Natural killer cell (primary cell): ENCODE data around the gene DNAH10. TPM values are rescaled to one million over a fixed set of nuclear protein-coding genes. Genes with fewer than 3 reads are reported as not detected.
A peak's percentile ranks its signal among the peaks of the same experiment; 100 is the strongest.

Source experiments
- ATAC-seq, 3 donors: fragments of 150-1000 bp in 2 of 3; fragments of 200-7000 bp in 1 of 3; cut with Tn5 transposase; 1 replicate in 1 of 3; 2 replicates in 2 of 3; pipeline ENCODE4 v1.10.0; 2021; ENCODE audit warnings: mild to moderate bottlenecking in 2 of 3, moderate library complexity in 2 of 3
- DNase-seq, 2 donors: peaks; one replicate each; pipeline versions ENCODE4 v3.0.0 to v3.0.0-alpha.2; 2013 to 2021; ENCODE audit warnings: mixed read lengths in 1 of 2
- H3K27ac ChIP-seq: one replicate; pipeline ENCODE4 v1.5.1; 2013; ENCODE audit warnings: mild to moderate bottlenecking, low read length
- H3K27me3 ChIP-seq: one replicate; pipeline ENCODE4 v1.6.1; 2013; ENCODE audit warnings: low read length; ENCODE audit not compliant: control insufficient read depth, insufficient read depth
- H3K36me3 ChIP-seq: one replicate; pipeline ENCODE4 v1.6.1; 2013; ENCODE audit warnings: low read length; ENCODE audit not compliant: control insufficient read depth, insufficient read depth
- H3K4me1 ChIP-seq: one replicate; pipeline ENCODE4 v1.6.1; 2013; ENCODE audit warnings: low read length; ENCODE audit not compliant: control insufficient read depth, insufficient read depth
- H3K4me3 ChIP-seq: one replicate; pipeline ENCODE4 v1.5.1; 2013; ENCODE audit warnings: low read length
- H3K9me3 ChIP-seq: one replicate; pipeline ENCODE4 v1.6.1; 2013; ENCODE audit warnings: low read length; ENCODE audit not compliant: control insufficient read depth, insufficient read depth
- H3K27ac Mint-ChIP-seq, 2 donors: one replicate each; pipeline ENCODE4 v1.8.0; 2022; ENCODE audit warnings: mild to moderate bottlenecking in 2 of 2, mixed read lengths in 2 of 2, moderate library complexity in 1 of 2
- H3K27me3 Mint-ChIP-seq, 2 donors: one replicate each; pipeline ENCODE4 v1.8.0; 2022; ENCODE audit warnings: low read depth in 2 of 2, mixed read lengths in 2 of 2
- H3K36me3 Mint-ChIP-seq: one replicate; pipeline ENCODE4 v1.8.0; 2022; ENCODE audit warnings: mixed read lengths
- H3K4me1 Mint-ChIP-seq, 2 donors: one replicate each; pipeline ENCODE4 v1.8.0; 2022; ENCODE audit warnings: mixed read lengths in 2 of 2
- H3K4me3 Mint-ChIP-seq: one replicate; pipeline ENCODE4 v1.8.0; 2022; ENCODE audit warnings: mild to moderate bottlenecking, moderate library complexity, mixed read lengths
- H3K9me3 Mint-ChIP-seq, 2 donors: one replicate each; pipeline ENCODE4 v1.8.0; 2022; ENCODE audit warnings: mixed read lengths in 2 of 2
- CTCF ChIP-seq: fragments of 200-600 bp; IDR thresholded peaks from one replicate; pipeline ENCODE4 v1.8.0; 2022; ENCODE audit warnings: antibody characterized with exemption
- WGBS: methylation state at CpG from one replicate; pipeline ENCODE4 v1.1.7; 2013; ENCODE audit warnings: missing lambda C conversion rate; ENCODE audit not compliant: insufficient coverage; 5-methylcytosine and 5-hydroxymethylcytosine counted together
- intact Hi-C: fragments of 100-400 bp; cut with micrococcal nuclease; formaldehyde crosslinking; loops from one replicate; pipeline ENCODE4 v1.14.2; 2022
- total RNA-seq, 4 donors: library from RNA; stranded (reverse); fragments of 120-200 nt in 1 of 4; gene quantifications; one replicate each; pipeline versions ENCODE4 v1.2.3 to v1.2.4, GENCODE V29; 2013 to 2022

The DNAH10 gene
- total RNA-seq, 3 donors from 2014 or later (not counting 1 experiment from before 2014, with no cell fraction given) = 0.43 to 1.7 (median 0.94) TPM

- no peak overlapping the region for H3K27ac Mint-ChIP-seq
Measured at GRCh38 chr12:123732251-123732650, 29.9 kb upstream of the DNAH10 start.

GRCh38 chr12:123733229-123733628 is 28.9 kb upstream of the DNAH10 start:
- intact Hi-C loops = no loop called here
- Mint-ChIP-seq H3K4me3 (no peak overlapping the region), H3K36me3 (peaks cover 54% of the 10 kb centered on the region), H3K4me1 (no peaks in the 10 kb centered on the region), H3K27me3 (no peaks in the 10 kb centered on the region), H3K27ac (no peak overlapping the region), H3K9me3 (no peaks in the 10 kb centered on the region)
- no peak for ATAC-seq
- Histone ChIP-seq H3K27me3 (no peaks in the 10 kb centered on the region), H3K4me3 (no peak overlapping the region), H3K36me3 (peaks cover 66% of the 10 kb centered on the region), H3K9me3 (no peaks in the 10 kb centered on the region), H3K4me1 (no peaks in the 10 kb centered on the region), H3K27ac (no peak overlapping the region)
- 91% methylated on average over 9 of the region's 10 CpGs for WGBS
- DNase-seq = no peak
- TF ChIP-seq CTCF = no peak

More at GRCh38 chr12:123732251-123732650, 29.9 kb upstream of the DNAH10 start:
- ATAC-seq = no peak
- no peaks in the 10 kb centered on the region for H3K4me1 Mint-ChIP-seq
- 92% methylated on average over 12 of the region's 12 CpGs for WGBS
- intact Hi-C loops = no loop called here
- H3K27me3 Mint-ChIP-seq = no peaks in the 10 kb centered on the region
- Histone ChIP-seq H3K4me1 (no peaks in the 10 kb centered on the region), H3K27ac (no peak overlapping the region), H3K36me3 (peaks cover 68% of the 10 kb centered on the region), H3K9me3 (no peaks in the 10 kb centered on the region), H3K4me3 (no peak overlapping the region), H3K27me3 (no peaks in the 10 kb centered on the region)
- no peak for TF ChIP-seq CTCF
- H3K36me3 Mint-ChIP-seq = peaks cover 55% of the 10 kb centered on the region
- H3K9me3 Mint-ChIP-seq = no peaks in the 10 kb centered on the region
- H3K4me3 Mint-ChIP-seq = no peak overlapping the region
- DNase-seq = no peak

GRCh38 chr12:123734268-123734667 is 27.8 kb upstream of the DNAH10 start:
- intact Hi-C loops = no loop called here
- TF ChIP-seq CTCF = no peak
- H3K4me1 Mint-ChIP-seq = no peaks in the 10 kb centered on the region
- WGBS = 77% methylated on average over 5 of the region's 5 CpGs
- no peaks in the 10 kb centered on the region for H3K4me1 ChIP-seq
- no peaks in the 10 kb centered on the region for H3K27me3 Mint-ChIP-seq
- ATAC-seq (no peak), DNase-seq (no peak)
- no peaks in the 10 kb centered on the region for H3K9me3 ChIP-seq
- H3K36me3 Mint-ChIP-seq = peaks cover 52% of the 10 kb centered on the region
- peaks cover 67% of the 10 kb centered on the region for H3K36me3 ChIP-seq
- H3K27ac ChIP-seq = no peak overlapping the region
- no peaks in the 10 kb centered on the region for H3K27me3 ChIP-seq
- H3K4me3 Mint-ChIP-seq = no peak overlapping the region
- no peak overlapping the region for H3K27ac Mint-ChIP-seq
- no peaks in the 10 kb centered on the region for H3K9me3 Mint-ChIP-seq
- H3K4me3 ChIP-seq = no peak overlapping the region

GRCh38 chr12:123741937-123742572 is 20.0 kb upstream of the DNAH10 start:
- Histone ChIP-seq H3K36me3 (peaks cover 41% of the 10 kb centered on the region), H3K27ac (peak overlapping the region; percentile 61)
- H3K36me3 Mint-ChIP-seq = peaks cover 49% of the 10 kb centered on the region

More at GRCh38 chr12:123741937-123742572, 20.0 kb upstream of the DNAH10 start:
- Mint-ChIP-seq H3K4me1 (peaks cover 17 to 19% of the 10 kb centered on the region in 2 donors), H3K27me3 (no peaks in the 10 kb centered on the region), H3K27ac (peak overlapping the region; percentile 89 to 96), H3K9me3 (no peaks in the 10 kb centered on the region), H3K4me3 (peak overlapping the region; percentile 88)
- Histone ChIP-seq H3K27me3 (no peaks in the 10 kb centered on the region), H3K9me3 (no peaks in the 10 kb centered on the region), H3K4me3 (peak overlapping the region; percentile 14), H3K4me1 (peaks cover 21% of the 10 kb centered on the region)
- peak; percentile 93 to 98 (median 96) for ATAC-seq
- no peak for TF ChIP-seq CTCF
- WGBS = 47% methylated on average over 14 of the region's 14 CpGs
- peak; percentile 56 to 69 for DNase-seq
- intact Hi-C loops = loop anchor here (1.0 to 2.0 kb wide), 2 partner anchors 25 to 29 kb away; partner anchors contain the start of gene ATP6V0A2
